IMR-90 (cell line): ENCODE measurements around the gene MAMLD1. TPM values are rescaled to one million over a fixed set of nuclear protein-coding genes. Genes with fewer than 3 reads are reported as not detected.

Experiments used
- ATAC-seq: fragments of 200-7000 bp; cut with Tn5 transposase; 2 replicates; pipeline ENCODE4 v1.9.1; 2020; ENCODE audit warnings: low read depth, mild to moderate bottlenecking, moderate library complexity
- BruUV-seq: library from RNA; stranded (reverse); fragments of 400-500 nt; replicated peaks from 2 replicates; lab custom pipeline; 2021; lab: Mats Ljungman, UMichigan
- CTCF ChIA-PET: fragments of 300-600 bp; formaldehyde crosslinking; extraction: SDS; loops from one replicate; lab custom pipeline; 2021; ENCODE audit warnings: antibody characterized with exemption; lab: Yijun Ruan, JAX
- POLR2A ChIA-PET: fragments of 300-600 bp; sonication (Branson Sonifier 250); formaldehyde crosslinking; loops from one replicate; lab custom pipeline; 2022; ENCODE audit warnings: antibody characterized with exemption; ENCODE audit not compliant: unreplicated experiment; lab: Charles Lee
- DNase-seq: peaks from one replicate; pipeline ENCODE4 v3.0.0; 2013
- H2AFZ ChIP-seq: replicated peaks from 2 replicates; pipeline ENCODE3; 2013; ENCODE audit warnings: low read length, mild to moderate bottlenecking; ENCODE audit not compliant: poor library complexity
- H2AK5ac ChIP-seq: 2 replicates; pipeline ENCODE4 v1.6.1; 2013; ENCODE audit warnings: low read depth, low read length, inconsistent platforms
- H2AK9ac ChIP-seq: replicated peaks from 2 replicates; pipeline ENCODE3; 2013; ENCODE audit warnings: mild to moderate bottlenecking, low read depth, low read length, moderate library complexity; ENCODE audit not compliant: poor library complexity
- H2BK120ac ChIP-seq: 2 replicates; pipeline ENCODE4 v1.6.1; 2013; ENCODE audit warnings: low read depth, low read length, inconsistent platforms
- H2BK15ac ChIP-seq: 3 replicates; pipeline ENCODE4 v1.6.1; 2013; ENCODE audit warnings: low read depth, low read length, inconsistent platforms
- H2BK20ac ChIP-seq: 2 replicates; pipeline ENCODE4 v1.6.1; 2013; ENCODE audit warnings: low read depth, mild to moderate bottlenecking, inconsistent platforms, low read length, moderate library complexity
- H2BK5ac ChIP-seq: 2 replicates; pipeline ENCODE4 v1.6.1; 2013; ENCODE audit warnings: mild to moderate bottlenecking, low read depth, low read length, inconsistent platforms; ENCODE audit not compliant: poor library complexity, severe bottlenecking
- H3K14ac ChIP-seq: replicated peaks from 2 replicates; pipeline ENCODE4 v1.6.1; 2013; ENCODE audit warnings: low read depth, low read length, inconsistent platforms
- H3K18ac ChIP-seq: 2 replicates; pipeline ENCODE4 v1.6.1; 2013; ENCODE audit warnings: low read depth, low read length, control low read depth
- H3K23ac ChIP-seq: 2 replicates; pipeline ENCODE4 v1.6.1; 2013; ENCODE audit warnings: low read depth, low read length, inconsistent platforms
- H3K27ac ChIP-seq: 2 replicates; pipeline ENCODE4 v1.5.1; 2013; ENCODE audit warnings: mild to moderate bottlenecking, control low read depth, low read length; ENCODE audit not compliant: insufficient read depth
- H3K27me3 ChIP-seq: 2 replicates; pipeline ENCODE4 v1.6.1; 2013; ENCODE audit warnings: low read length; ENCODE audit not compliant: control insufficient read depth, insufficient read depth
- H3K36me3 ChIP-seq: 2 replicates; pipeline ENCODE4 v1.6.1; 2013; ENCODE audit warnings: low read length, mixed read lengths; ENCODE audit not compliant: control insufficient read depth, insufficient read depth
- H3K4ac ChIP-seq: 2 replicates; pipeline ENCODE4 v1.6.1; 2013; ENCODE audit warnings: low read depth, low read length, inconsistent platforms
- H3K4me1 ChIP-seq: 2 replicates; pipeline ENCODE4 v1.6.1; 2013; ENCODE audit warnings: low read length, mixed read lengths; ENCODE audit not compliant: control insufficient read depth, insufficient read depth
- H3K4me2 ChIP-seq: 2 replicates; pipeline ENCODE4 v1.6.1; 2013; ENCODE audit warnings: low read depth, mild to moderate bottlenecking, control low read depth, low read length, moderate library complexity
- H3K4me3 ChIP-seq: 2 replicates; pipeline ENCODE4 v1.5.1; 2013; ENCODE audit warnings: low read depth, mild to moderate bottlenecking, control low read depth, low read length, moderate library complexity; ENCODE audit not compliant: insufficient read depth
- H3K56ac ChIP-seq: 2 replicates; pipeline ENCODE4 v1.6.1; 2013; ENCODE audit warnings: low read length, inconsistent platforms; ENCODE audit not compliant: insufficient read depth; ENCODE audit errors: extremely low read depth
- H3K79me1 ChIP-seq, 2 experiments: 2 replicates each; pipeline ENCODE4 v1.6.1; 2013; ENCODE audit warnings: low read length in 2 of 2, inconsistent platforms in 1 of 2, low read depth in 1 of 2
- H3K9ac ChIP-seq: 2 replicates; pipeline ENCODE4 v1.6.1; 2013; ENCODE audit warnings: low read depth, low read length, control low read depth
- H3K9me1 ChIP-seq: 2 replicates; pipeline ENCODE4 v1.6.1; 2013; ENCODE audit warnings: low read length, inconsistent platforms; ENCODE audit not compliant: insufficient read depth
- H3K9me3 ChIP-seq: 2 replicates; pipeline ENCODE4 v1.6.1; 2013; ENCODE audit warnings: low read length; ENCODE audit not compliant: control insufficient read depth, insufficient read depth
- H4K20me1 ChIP-seq: 2 replicates; pipeline ENCODE4 v1.6.1; 2013; ENCODE audit warnings: low read length, inconsistent platforms; ENCODE audit not compliant: insufficient read depth
- H4K5ac ChIP-seq: 2 replicates; pipeline ENCODE4 v1.6.1; 2013; ENCODE audit warnings: mild to moderate bottlenecking, low read depth, low read length, control low read depth
- H4K8ac ChIP-seq, 2 experiments: 2 replicates each; pipeline ENCODE4 v1.6.1; 2013; ENCODE audit warnings: low read depth in 2 of 2, low read length in 2 of 2, control low read depth in 1 of 2, inconsistent platforms in 1 of 2
- H4K91ac ChIP-seq: 2 replicates; pipeline ENCODE4 v1.6.1; 2013; ENCODE audit warnings: low read depth, low read length, inconsistent platforms; ENCODE audit not compliant: insufficient read depth
- CHD1 ChIP-seq: IDR thresholded peaks from 2 replicates; pipeline ENCODE4 v1.6.1; 2012; ENCODE audit warnings: low read depth, low read length, improper control_type of control experiment
- CTCF ChIP-seq: conservative IDR thresholded peaks from 2 replicates; pipeline ENCODE4 v1.5.1; 2012; ENCODE audit warnings: mild to moderate bottlenecking, low read depth, low read length, improper control_type of control experiment
- FOS ChIP-seq: fragments of 150-350 bp; IDR thresholded peaks from 2 replicates; pipeline ENCODE4 v1.6.1; 2016; ENCODE audit warnings: low read depth, low read length
- MAZ ChIP-seq: IDR thresholded peaks from 2 replicates; pipeline ENCODE4 v1.6.1; 2012; ENCODE audit warnings: low read depth, mild to moderate bottlenecking, low read length, improper control_type of control experiment, moderate library complexity, borderline replicate concordance
- MXI1 ChIP-seq: IDR thresholded peaks from 2 replicates; pipeline ENCODE4 v1.6.1; 2012; ENCODE audit warnings: low read depth, mild to moderate bottlenecking, low read length, moderate library complexity, borderline replicate concordance
- NFE2L2 ChIP-seq: fragments of 150-350 bp; IDR thresholded peaks from 2 replicates; pipeline ENCODE4 v1.6.1; 2016; ENCODE audit warnings: low read depth, mild to moderate bottlenecking, low read length
- POLR2A ChIP-seq: IDR thresholded peaks from 2 replicates; pipeline ENCODE4 v1.6.1; 2012; ENCODE audit warnings: mild to moderate bottlenecking, low read depth, low read length
- RAD21 ChIP-seq: IDR thresholded peaks from 2 replicates; pipeline ENCODE4 v1.6.1; 2012; ENCODE audit warnings: low read length, improper control_type of control experiment
- RCOR1 ChIP-seq: IDR thresholded peaks from 2 replicates; pipeline ENCODE4 v1.6.1; 2012; ENCODE audit warnings: mild to moderate bottlenecking, low read length, improper control_type of control experiment; ENCODE audit not compliant: insufficient replicate concordance
- RFX5 ChIP-seq: IDR thresholded peaks from 2 replicates; pipeline ENCODE4 v1.8.0; 2012; ENCODE audit warnings: low read depth, mild to moderate bottlenecking, low read length, moderate library complexity
- SMC3 ChIP-seq: fragments of 150-350 bp; IDR thresholded peaks from 2 replicates; pipeline ENCODE4 v1.6.1; 2016; ENCODE audit warnings: low read depth, mild to moderate bottlenecking, antibody characterized with exemption, low read length, moderate library complexity
- USF2 ChIP-seq: fragments of 150-350 bp; IDR thresholded peaks from 2 replicates; pipeline ENCODE4 v1.6.1; 2017; ENCODE audit warnings: mild to moderate bottlenecking, antibody characterized with exemption, low read length, low read depth
- WGBS, 2 experiments: methylation state at CpG; one replicate each; pipeline versions ENCODE4 v1.1.5 to v1.1.7; 2013; ENCODE audit warnings: missing lambda C conversion rate in 2 of 2; ENCODE audit not compliant: insufficient read length in 1 of 2; ENCODE audit errors: extremely low coverage in 2 of 2; 5-methylcytosine and 5-hydroxymethylcytosine counted together
- dilution Hi-C: fragments of 300-500 bp; cut with HindIII; formaldehyde crosslinking; loops from one replicate; pipeline ENCODE4 v1.14.3; 2018; ENCODE audit warnings: low sequenced_read_pairs; ENCODE audit not compliant: unreplicated experiment
- in situ Hi-C: fragments of 300-500 bp; cut with MboI; formaldehyde crosslinking; loops from 3 replicates; pipeline ENCODE4 v1.14.3; 2019; ENCODE audit warnings: low sequenced_read_pairs, inconsistent platforms, mixed read lengths
- intact Hi-C: fragments of 100-400 bp; cut with micrococcal nuclease; formaldehyde crosslinking; loops from 2 replicates; pipeline ENCODE4 v1.10.0; 2022
- polyA plus RNA-seq, 3 experiments: library from polyadenylated mRNA; depleted of rRNA; stranded (reverse); fragments of >200 nt; gene quantifications; 2 replicates each; pipeline ENCODE4 v1.2.3, GENCODE V29; 2012; ENCODE audit warnings: low replicate concordance in 1 of 3
- total RNA-seq: library from RNA; depleted of rRNA; stranded (reverse); fragments of >200 nt; gene quantifications from 2 replicates; pipeline ENCODE4 v1.2.3, GENCODE V29; 2012

MAMLD1 gene
- total and polyA plus RNA-seq, 2 of the 4 experiments (the other 2 are of a cell fraction), result 1.4 to 11.0 TPM

- Histone ChIP-seq H2AK5ac (no peak overlapping the region), H4K20me1 (no peaks in the 10 kb centered on the region), H3K9me3 (no peaks in the 10 kb centered on the region), H3K4me3 (no peak overlapping the region), H3K27ac (no peak overlapping the region), H3K4me1 (peaks cover 3% of the 10 kb centered on the region; the same call in 1 of the 2 replicates), H2BK5ac (no peak overlapping the region), H2BK120ac (no peak overlapping the region), H3K9me1 (peaks cover 3% of the 10 kb centered on the region; the same call in 1 of the 2 replicates), H3K4ac (no peak overlapping the region), H2BK20ac (no peak overlapping the region), H3K79me1 (peaks cover 0 to 10% of the 10 kb centered on the region in 2 experiments; a peak in 1 of 4 replicates), H4K91ac (no peak overlapping the region), H2BK15ac (no peak overlapping the region), H3K18ac (no peak overlapping the region), H3K23ac (no peak overlapping the region), H4K8ac (no peak overlapping the region), H2AFZ (no peak overlapping the region), H3K4me2 (no peak overlapping the region), H2AK9ac (no peak overlapping the region), H3K9ac (no peak overlapping the region), H4K5ac (no peak overlapping the region), H3K14ac (no peak overlapping the region), H3K27me3 (no peaks in the 10 kb centered on the region), H3K56ac (no peak overlapping the region), H3K36me3 (peaks cover 2% of the 10 kb centered on the region; the same call in 1 of the 2 replicates)
- BruUV-seq, result no TSS peak
- ATAC-seq (peak; percentile 75), DNase-seq (peak; percentile 59)
- intact Hi-C loops, result loop anchor here (1.0 kb wide), 4 partner anchors 120 to 536 kb away; no protein-coding TSS in a partner anchor
- in situ Hi-C loops, result loop anchor here (25.0 kb wide), 1 partner anchor 524 kb away; no protein-coding TSS in a partner anchor
- dilution Hi-C loops, result no loop called here
- POLR2A ChIA-PET, result no interaction called here
- WGBS, 2 experiments, result 44% methylated on average over 2 of the region's 3 CpGs; no CpG with 5 or more reads in 1 of the 2 experiments
- CTCF ChIA-PET, result interaction anchor here (0.6 kb wide), 1 partner anchor 206 kb away, joined by 3 read pairs; no protein-coding TSS in a partner anchor
- TF ChIP-seq NFE2L2, result no peak
- TF ChIP-seq USF2, result no peak
- TF ChIP-seq RAD21, result peak; percentile 63
- TF ChIP-seq RCOR1, result no peak
- no peak for TF ChIP-seq CHD1
- TF ChIP-seq MAZ, result no peak
- TF ChIP-seq RFX5, result no peak
- no peak for TF ChIP-seq POLR2A
- no peak for TF ChIP-seq FOS
- TF ChIP-seq MXI1, result no peak
- TF ChIP-seq SMC3, result peak; percentile 67
- TF ChIP-seq CTCF, result peak; percentile 57
Observed at GRCh38 chrX:150486011-150486410, 122.9 kb downstream of the MAMLD1 start.
